Measurements from ENCODE around the gene CNST. TPM values are rescaled to one million over a fixed set of nuclear protein-coding genes. Genes with fewer than 3 reads are reported as not detected.

Gene CNST, protein sequence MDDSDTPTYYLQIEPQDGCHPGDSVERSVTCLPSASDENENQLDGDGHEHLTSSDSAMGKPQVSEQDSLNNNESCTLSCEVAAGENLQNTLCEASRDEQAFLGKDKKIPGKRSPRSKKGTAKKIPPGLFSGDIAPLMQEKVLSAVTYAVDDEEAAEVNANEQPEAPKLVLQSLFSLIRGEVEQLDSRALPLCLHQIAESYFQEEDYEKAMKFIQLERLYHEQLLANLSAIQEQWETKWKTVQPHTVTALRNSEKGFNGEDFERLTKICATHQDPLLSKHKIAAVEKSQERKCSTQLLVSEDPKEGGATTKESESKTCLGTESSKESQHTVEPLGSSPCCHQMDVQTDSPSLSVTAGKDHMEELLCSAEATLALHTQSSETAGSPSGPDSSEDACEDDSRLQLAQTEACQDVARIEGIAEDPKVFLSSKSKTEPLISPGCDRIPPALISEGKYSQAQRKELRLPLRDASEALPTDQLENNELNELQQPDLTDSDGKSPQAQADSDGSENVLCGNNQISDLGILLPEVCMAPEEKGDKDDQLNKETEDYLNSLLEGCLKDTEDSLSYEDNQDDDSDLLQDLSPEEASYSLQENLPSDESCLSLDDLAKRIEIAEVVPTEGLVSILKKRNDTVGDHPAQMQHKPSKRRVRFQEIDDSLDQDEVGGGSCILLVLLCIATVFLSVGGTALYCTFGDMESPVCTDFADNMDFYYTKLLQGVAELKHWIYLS
- 21.0 and 25.0 TPM in 2 replicates for total RNA-seq (2021)
- Bru-seq, nascent RNA = percentile 74 among the genes with signal in this experiment
- percentile 74 among the genes with signal in this experiment for BruChase-seq, experiment 1, labeled RNA remaining after a 2-hour chase
- percentile 73 among the genes with signal in this experiment for BruChase-seq, experiment 2, labeled RNA remaining after a 6-hour chase
- long read RNA-seq, partial matches to known transcripts = 3 of 11 reads
- long read RNA-seq, other reads (novel, unspliced or antisense) = 8 of 11 reads

DNA sequence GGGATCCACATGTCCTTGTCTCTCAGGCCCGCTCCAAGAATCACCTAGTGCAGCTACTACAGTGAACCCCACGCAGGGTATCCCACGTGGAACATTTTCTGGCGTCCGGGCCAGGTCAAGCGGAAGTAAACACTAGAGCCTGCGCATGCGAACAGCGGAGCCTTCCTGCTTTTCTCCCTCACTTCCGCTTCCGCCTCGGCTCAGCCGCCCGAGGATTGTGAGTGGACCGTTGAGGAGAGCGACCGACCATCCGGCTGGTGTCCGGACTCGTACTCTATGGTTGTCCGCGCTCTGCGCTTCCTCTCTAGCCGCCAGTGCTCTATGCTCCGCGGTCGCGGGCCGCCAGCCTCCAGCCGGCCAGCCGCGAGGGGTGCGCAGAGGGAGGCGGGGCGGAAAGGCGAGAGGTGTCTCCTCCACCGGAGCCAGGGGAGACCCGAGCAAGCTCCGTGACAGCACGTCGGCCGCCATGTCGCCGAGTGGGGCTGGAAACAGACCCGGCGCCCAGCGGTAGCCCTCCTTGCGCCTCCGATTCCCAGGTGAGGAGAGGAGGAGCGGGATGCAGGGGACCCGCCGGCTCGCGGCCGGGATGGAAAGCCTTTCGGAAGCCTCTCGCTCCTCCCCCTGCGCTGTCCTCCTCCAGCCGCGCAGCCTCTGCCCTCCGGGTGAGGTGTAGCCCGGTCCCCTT lies at the start of gene CNST, which contains the start of gene TFB2M:
TSS of gene CNST (plus strand) at position 329 of the 685 bp plus-strand sequence. CDS start 25,107 bp downstream, outside the sequence.
TSS of gene TFB2M (minus strand) at position 134 of the 685 bp plus-strand sequence. CDS start at position 11, 123 bp downstream.
- BruUV-seq (replicated peaks) = no TSS peak
- Histone ChIP-seq H3K27me3 (replicated peaks; ENCODE audit: insufficient read depth, low read depth, low read length, poor library complexity) (no peaks in the 10 kb centered on the region), H3K9me3 (ENCODE audit: low read depth, low read length, poor library complexity, severe bottlenecking) (no peaks in the 10 kb centered on the region), H3K4me1 (ENCODE audit: insufficient read depth, low read length, poor library complexity, severe bottlenecking) (peaks cover 23% of the 10 kb centered on the region), H3K36me3 (ENCODE audit: insufficient read depth, low read length, poor library complexity, severe bottlenecking) (no peaks in the 10 kb centered on the region), H3K27ac (ENCODE audit: low read depth, low read length, poor library complexity, severe bottlenecking) (peak within 1 kb of the TSS; percentile 78), H3K4me3 (ENCODE audit: low read depth, low read length, poor library complexity, severe bottlenecking) (peak within 1 kb of the TSS; percentile 80)
- intact Hi-C loops (cut with micrococcal nuclease; ENCODE audit: unreplicated experiment) = loop anchor here (5.0 kb wide), 2 partner anchors 81 to 131 kb away; no protein-coding TSS in a partner anchor
- ChIA-PET CTCF (no interaction called here), POLR2A (ENCODE audit: low non-redundant PET) (no interaction called here)
- DNase-seq (ENCODE audit: low spot score) = peak; percentile 99
- TF ChIP-seq, protein P1, sequence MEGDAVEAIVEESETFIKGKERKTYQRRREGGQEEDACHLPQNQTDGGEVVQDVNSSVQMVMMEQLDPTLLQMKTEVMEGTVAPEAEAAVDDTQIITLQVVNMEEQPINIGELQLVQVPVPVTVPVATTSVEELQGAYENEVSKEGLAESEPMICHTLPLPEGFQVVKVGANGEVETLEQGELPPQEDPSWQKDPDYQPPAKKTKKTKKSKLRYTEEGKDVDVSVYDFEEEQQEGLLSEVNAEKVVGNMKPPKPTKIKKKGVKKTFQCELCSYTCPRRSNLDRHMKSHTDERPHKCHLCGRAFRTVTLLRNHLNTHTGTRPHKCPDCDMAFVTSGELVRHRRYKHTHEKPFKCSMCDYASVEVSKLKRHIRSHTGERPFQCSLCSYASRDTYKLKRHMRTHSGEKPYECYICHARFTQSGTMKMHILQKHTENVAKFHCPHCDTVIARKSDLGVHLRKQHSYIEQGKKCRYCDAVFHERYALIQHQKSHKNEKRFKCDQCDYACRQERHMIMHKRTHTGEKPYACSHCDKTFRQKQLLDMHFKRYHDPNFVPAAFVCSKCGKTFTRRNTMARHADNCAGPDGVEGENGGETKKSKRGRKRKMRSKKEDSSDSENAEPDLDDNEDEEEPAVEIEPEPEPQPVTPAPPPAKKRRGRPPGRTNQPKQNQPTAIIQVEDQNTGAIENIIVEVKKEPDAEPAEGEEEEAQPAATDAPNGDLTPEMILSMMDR (conservative IDR thresholded peaks at IDR 0.05; ENCODE audit: low read depth, low read length) = no peak
- no peak for TF ChIP-seq EZH2 (IDR thresholded peaks at IDR 0.05; ENCODE audit: borderline replicate concordance, low read depth, low read length, poor library complexity, severe bottlenecking)

DNA sequence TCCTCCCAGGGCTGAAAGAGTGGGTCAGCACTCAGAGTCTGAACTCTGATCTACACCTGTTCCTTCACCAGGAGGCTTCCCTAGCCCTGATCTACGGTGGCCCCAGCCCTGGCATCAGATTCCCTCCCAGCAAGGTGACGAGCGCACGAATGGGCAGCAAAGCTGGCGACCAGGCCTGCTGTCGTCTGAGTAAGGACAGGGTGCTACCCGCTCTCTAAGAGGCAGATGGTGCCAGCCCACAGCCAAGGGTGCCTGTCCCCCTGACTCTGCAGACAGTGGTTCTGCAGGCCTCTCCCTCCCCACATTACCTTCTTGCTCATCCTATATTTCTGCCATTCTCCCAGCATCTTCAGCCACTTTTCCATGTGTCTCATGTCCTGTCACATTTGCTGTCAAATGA lies 48.9 kb upstream of the CNST start:
- Histone ChIP-seq H3K4me3 (ENCODE audit: low read depth, low read length, poor library complexity, severe bottlenecking) (no peak overlapping the region), H3K4me1 (ENCODE audit: insufficient read depth, low read length, poor library complexity, severe bottlenecking) (no peaks in the 10 kb centered on the region), H3K9me3 (ENCODE audit: low read depth, low read length, poor library complexity, severe bottlenecking) (peaks cover 30% of the 10 kb centered on the region), H3K27me3 (replicated peaks; ENCODE audit: insufficient read depth, low read depth, low read length, poor library complexity) (no peaks in the 10 kb centered on the region), H3K27ac (ENCODE audit: low read depth, low read length, poor library complexity, severe bottlenecking) (no peak overlapping the region), H3K36me3 (ENCODE audit: insufficient read depth, low read length, poor library complexity, severe bottlenecking) (no peaks in the 10 kb centered on the region)
- ChIA-PET POLR2A (ENCODE audit: low non-redundant PET) (no interaction called here), CTCF (no interaction called here)
- intact Hi-C loops (cut with micrococcal nuclease; ENCODE audit: unreplicated experiment) = no loop called here
- no peak for TF ChIP-seq EZH2 (IDR thresholded peaks at IDR 0.05; ENCODE audit: borderline replicate concordance, low read depth, low read length, poor library complexity, severe bottlenecking)
- TF ChIP-seq, protein P1 (conservative IDR thresholded peaks at IDR 0.05; ENCODE audit: low read depth, low read length) = no peak
- no TSS peak for BruUV-seq (replicated peaks)
- no peak for DNase-seq (ENCODE audit: low spot score)

Data from A673 (cell line).